Lower leg skin (tissue), 4 donors: Measurements from ENCODE around the gene MYADML2. TPM values are rescaled to one million over a fixed set of nuclear protein-coding genes. Genes with fewer than 3 reads are reported as not detected.

Experiments
- DNase-seq, 2 donors: peaks; one replicate each; pipeline ENCODE4 v3.0.0-alpha.2; 2019; ENCODE audit warnings: low spot score in 2 of 2
- H3K4me3 ChIP-seq: fragments of 200-600 bp; sonication (generic); 2 replicates; pipeline ENCODE4 v1.5.1; 2017; ENCODE audit warnings: mild to moderate bottlenecking, low read depth; ENCODE audit not compliant: poor library complexity, severe bottlenecking
- CTCF ChIP-seq, 3 donors: fragments of 450-650 bp; IDR thresholded peaks; one replicate each; pipeline ENCODE4 v1.5.1; 2016; ENCODE audit warnings: antibody characterized with exemption in 3 of 3, mild to moderate bottlenecking in 3 of 3, moderate library complexity in 2 of 3
- POLR2A ChIP-seq, 2 donors: fragments of 450-650 bp; IDR thresholded peaks; one replicate each; pipeline ENCODE4 v1.6.1; 2016 to 2017; ENCODE audit warnings: antibody characterized with exemption in 2 of 2, mild to moderate bottlenecking in 1 of 2, moderate library complexity in 1 of 2
- WGBS, 2 donors: methylation state at CpG; one replicate each; pipeline ENCODE4 v1.1.5; 2018; 5-methylcytosine and 5-hydroxymethylcytosine counted together
- intact Hi-C: fragments of 100-400 bp; cut with DNase I; formaldehyde crosslinking; loops from one replicate; pipeline ENCODE4 v1.15.0; 2023; ENCODE audit warnings: low total_unique reads
- total RNA-seq, 4 donors: library from RNA; depleted of rRNA; stranded (reverse); fragments of >200 nt; gene quantifications; one replicate each; pipeline ENCODE4 v1.1.0, GENCODE V29; 2016

MYADML2 gene
- total RNA-seq, 4 donors from 2014 or later, result not detected

GRCh38 chr17:81960130-81960958, 13.3 kb upstream of the MYADML2 start:
- DNase-seq, result no peak
- intact Hi-C loops, result no loop called here
- H3K4me3 ChIP-seq, result no peak overlapping the region
- TF ChIP-seq POLR2A (IDR thresholded peaks at IDR 0.05) (no peak), CTCF (IDR thresholded peaks at IDR 0.05) (no peak)
- 1% methylated on average over 41 of the region's 98 CpGs; no CpG with 5 or more reads in 1 of the 2 donors for WGBS, 2 donors

GRCh38 chr17:81959362-81960129, 12.5 kb upstream of the MYADML2 start:
- DNase-seq, result peak in 1 of 2 donors; percentile 12
- 3 to 5% methylated on average over 4 to 79 of the region's 112 CpGs for WGBS, 2 donors
- TF ChIP-seq CTCF (IDR thresholded peaks at IDR 0.05) (no peak), POLR2A (IDR thresholded peaks at IDR 0.05) (no peak)
- intact Hi-C loops, result no loop called here
- no peak overlapping the region for H3K4me3 ChIP-seq

- WGBS, 2 donors, result 56 to 66% methylated on average over 13 to 15 of the region's 15 CpGs
- no peak for DNase-seq
- TF ChIP-seq CTCF (IDR thresholded peaks at IDR 0.05) (no peak), POLR2A (IDR thresholded peaks at IDR 0.05) (no peak)
- intact Hi-C loops, result no loop called here
- H3K4me3 ChIP-seq, result no peak overlapping the region
Measured at GRCh38 chr17:81958633-81959342, 11.8 kb upstream of the MYADML2 start.

- 84 to 86% methylated on average over 18 of the region's 19 CpGs for WGBS, 2 donors
- no peak for DNase-seq
- intact Hi-C loops, result no loop called here
Measured at GRCh38 chr17:81957691-81958432, 10.8 kb upstream of the MYADML2 start.

More at GRCh38 chr17:81957691-81958432, 10.8 kb upstream of the MYADML2 start:
- no peak overlapping the region for H3K4me3 ChIP-seq
- TF ChIP-seq POLR2A (IDR thresholded peaks at IDR 0.05) (no peak), CTCF (IDR thresholded peaks at IDR 0.05) (no peak)
